Fibroblast of skin of right biceps (primary cell): ENCODE data around the gene RAB40C.
A peak's percentile ranks its signal among the peaks of the same experiment; 100 is the strongest.

Experiments used
- DNase-seq: peaks from one replicate; pipeline ENCODE4 v3.0.0-alpha.2; 2013

The RAB40C gene

GRCh38 chr16:672371-672770, 82.5 kb downstream of the RAB40C start:
- DNase-seq = no peak

- no peak for DNase-seq
These were observed 83.0 kb downstream of the RAB40C start for GRCh38 chr16:672851-673250.

- no peak for DNase-seq
These were observed 83.6 kb downstream of the RAB40C start for GRCh38 chr16:673399-673991.

- DNase-seq = no peak
These were observed 84.5 kb downstream of the RAB40C start for GRCh38 chr16:674214-674881.

GRCh38 chr16:674968-675883, 85.4 kb downstream of the RAB40C start, which contains the start of gene RHBDL1:
Gene RHBDL1 (plus strand): TSS chr16:675671. CDS start chr16:675791, 120 bp downstream.
- peak; percentile 49 for DNase-seq

GRCh38 chr16:675884-676564, 86.2 kb downstream of the RAB40C start:
- no peak for DNase-seq

GRCh38 chr16:676565-676902, 86.7 kb downstream of the RAB40C start:
- no peak for DNase-seq

GRCh38 chr16:676913-677312, 87.0 kb downstream of the RAB40C start:
- no peak for DNase-seq

GRCh38 chr16:677316-678190, 87.7 kb downstream of the RAB40C start:
- no peak for DNase-seq

- DNase-seq = no peak
These were observed 88.5 kb downstream of the RAB40C start for GRCh38 chr16:678209-678857.
